IPS-18c (cell line): ENCODE data around the gene TIMM23.
"Not testable (repeated sequence)": the region's sequence is repeated elsewhere in the genome, so short reads cannot be mapped to it uniquely, and the experiment has no call there.

Experiments used
- H3K4me3 ChIP-seq: 2 replicates; pipeline ENCODE4 v1.7.0; 2013; ENCODE audit warnings: low read depth, mild to moderate bottlenecking, low read length, moderate library complexity; ENCODE audit not compliant: insufficient read depth
- H3K9me3 ChIP-seq: one replicate; pipeline ENCODE4 v1.6.1; 2013; ENCODE audit warnings: mild to moderate bottlenecking, low read length, moderate library complexity; ENCODE audit not compliant: control insufficient read depth, insufficient read depth

TIMM23 gene

GRCh38 chr10:45981367-45981766 lies 9.1 kb downstream of the TIMM23 start:
- not testable (repeated sequence) for H3K4me3 ChIP-seq, H3K9me3 ChIP-seq

GRCh38 chr10:45983538-45984186 lies 11.4 kb downstream of the TIMM23 start:
- not testable (repeated sequence) for H3K4me3 ChIP-seq, H3K9me3 ChIP-seq

- H3K4me3 ChIP-seq, H3K9me3 ChIP-seq: not testable (repeated sequence)
These were observed 12.2 kb downstream of the TIMM23 start for GRCh38 chr10:45984473-45984872.

- H3K4me3 ChIP-seq, H3K9me3 ChIP-seq: not testable (repeated sequence)
These were observed 13.3 kb downstream of the TIMM23 start for GRCh38 chr10:45985590-45985989.

GRCh38 chr10:45997557-45997956 lies 25.3 kb downstream of the TIMM23 start:
- no peaks in the 10 kb centered on the region for H3K9me3 ChIP-seq
- no peak overlapping the region for H3K4me3 ChIP-seq

GRCh38 chr10:45997994-45998763 lies 25.9 kb downstream of the TIMM23 start:
- H3K9me3 ChIP-seq: no peaks in the 10 kb centered on the region
- no peak overlapping the region for H3K4me3 ChIP-seq

- not testable (repeated sequence) for H3K9me3 ChIP-seq, H3K4me3 ChIP-seq
These were observed 27.7 kb downstream of the TIMM23 start for GRCh38 chr10:45999955-46000354.

- Histone ChIP-seq H3K9me3 (no peaks in the 10 kb centered on the region), H3K4me3 (no peak overlapping the region)
These were observed 28.2 kb downstream of the TIMM23 start for GRCh38 chr10:46000538-46000937.

- no peaks in the 10 kb centered on the region for H3K9me3 ChIP-seq
- H3K4me3 ChIP-seq: no peak overlapping the region
These were observed 29.0 kb downstream of the TIMM23 start for GRCh38 chr10:46001187-46001756.

GRCh38 chr10:46002189-46002687 lies 29.9 kb downstream of the TIMM23 start:
- H3K9me3 ChIP-seq, H3K4me3 ChIP-seq: not testable (repeated sequence)

- no peak overlapping the region for H3K4me3 ChIP-seq
These were observed 30.8 kb downstream of the TIMM23 start for GRCh38 chr10:46002916-46003693.

GRCh38 chr10:46004963-46005362 lies 32.7 kb downstream of the TIMM23 start:
- H3K4me3 ChIP-seq: no peak overlapping the region
- H3K9me3 ChIP-seq: no peaks in the 10 kb centered on the region

More at GRCh38 chr10:46002916-46003693, 30.8 kb downstream of the TIMM23 start:
- no peaks in the 10 kb centered on the region for H3K9me3 ChIP-seq

GRCh38 chr10:46005383-46005782 lies 33.1 kb downstream of the TIMM23 start:
- no peaks in the 10 kb centered on the region for H3K9me3 ChIP-seq
- no peak overlapping the region for H3K4me3 ChIP-seq

GRCh38 chr10:46006219-46006618 lies 33.9 kb downstream of the TIMM23 start:
- Histone ChIP-seq H3K9me3 (no peaks in the 10 kb centered on the region), H3K4me3 (no peak overlapping the region)

- Histone ChIP-seq H3K9me3 (no peaks in the 10 kb centered on the region), H3K4me3 (no peak overlapping the region)
These were observed 40.5 kb downstream of the TIMM23 start for GRCh38 chr10:46012746-46013145.

GRCh38 chr10:46014206-46014605 lies 41.9 kb downstream of the TIMM23 start:
- no peaks in the 10 kb centered on the region for H3K9me3 ChIP-seq
- H3K4me3 ChIP-seq: no peak overlapping the region

- H3K9me3 ChIP-seq: no peaks in the 10 kb centered on the region
- no peak overlapping the region for H3K4me3 ChIP-seq
These were observed 42.6 kb downstream of the TIMM23 start for GRCh38 chr10:46014683-46015405.
